OCI-M1 (cell line): Measurements from ENCODE around the gene UGT1A5.

Source experiments
- DNase-seq: peaks from one replicate; lab custom pipeline; 2025; lab: John Stamatoyannopoulos, UW

Gene UGT1A5

GRCh38 chr2:233780771-233781170, 68.1 kb downstream of the UGT1A5 start:
- DNase-seq = no peak

DNA sequence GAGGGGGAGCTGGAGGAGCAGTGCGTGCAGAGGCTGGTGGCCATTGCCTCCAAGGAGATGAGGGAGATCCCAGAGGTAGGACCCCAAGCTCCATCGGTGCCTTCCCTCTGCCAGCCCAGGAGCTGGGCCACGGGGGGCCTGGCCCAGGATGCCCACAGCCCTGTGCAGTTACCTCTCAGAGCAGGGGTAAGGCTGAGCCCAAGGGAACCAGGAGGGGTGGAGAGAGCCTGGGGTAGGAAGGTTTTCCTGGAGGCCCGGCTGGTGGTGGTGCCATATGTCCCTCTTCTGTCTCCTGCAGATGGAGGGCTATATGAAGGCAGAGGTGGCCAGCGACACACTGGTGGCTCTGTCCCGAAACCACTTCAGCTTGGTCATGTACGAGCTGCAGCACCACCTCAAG, 76.8 kb downstream of the UGT1A5 start:
- no peak for DNase-seq

- DNase-seq = no peak
Observed at GRCh38 chr2:233791151-233791882, 78.6 kb downstream of the UGT1A5 start.

DNA sequence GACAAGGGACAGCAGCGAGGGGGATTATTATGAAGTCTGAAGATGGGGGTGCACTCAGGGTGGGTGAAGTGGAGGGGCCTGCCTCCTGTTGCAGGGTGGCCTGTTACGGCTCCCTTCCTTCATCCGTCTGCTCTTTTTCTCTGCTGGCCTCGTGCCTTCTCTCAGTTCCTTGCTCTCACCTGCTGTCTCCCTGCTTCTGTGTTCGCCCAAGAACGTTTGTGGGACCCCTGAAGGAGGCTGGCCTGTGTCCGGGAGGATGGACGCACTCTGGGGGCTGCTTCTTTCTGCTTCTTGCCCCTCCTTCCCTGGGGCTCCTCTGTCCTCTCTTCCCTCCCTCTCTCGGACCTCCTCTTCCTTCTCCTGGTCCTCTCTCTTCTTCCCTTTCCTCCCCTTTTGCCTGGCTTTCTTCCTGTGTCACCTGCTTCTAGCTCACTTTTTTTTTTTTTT, 79.2 kb downstream of the UGT1A5 start:
- no peak for DNase-seq

DNA sequence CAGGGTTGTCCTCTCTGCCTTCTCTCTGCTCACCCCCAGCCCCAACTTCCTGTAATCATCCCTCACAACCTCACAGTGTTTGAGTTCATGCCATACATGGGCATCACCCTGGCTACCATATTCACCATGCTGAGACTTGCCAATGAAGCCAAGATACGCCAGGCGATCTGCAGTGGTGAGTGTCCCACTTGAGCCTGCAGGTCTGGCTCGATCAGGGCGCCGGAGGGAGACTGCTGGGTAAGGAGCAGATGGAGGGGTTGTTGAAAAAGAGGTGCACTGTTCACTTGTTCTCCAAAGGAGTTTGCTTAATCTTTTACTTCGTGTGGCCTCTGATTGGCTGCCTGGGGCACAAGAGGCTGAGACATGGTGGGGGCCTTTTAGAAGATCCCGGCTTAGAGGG, 80.0 kb downstream of the UGT1A5 start:
- DNase-seq = no peak

DNA sequence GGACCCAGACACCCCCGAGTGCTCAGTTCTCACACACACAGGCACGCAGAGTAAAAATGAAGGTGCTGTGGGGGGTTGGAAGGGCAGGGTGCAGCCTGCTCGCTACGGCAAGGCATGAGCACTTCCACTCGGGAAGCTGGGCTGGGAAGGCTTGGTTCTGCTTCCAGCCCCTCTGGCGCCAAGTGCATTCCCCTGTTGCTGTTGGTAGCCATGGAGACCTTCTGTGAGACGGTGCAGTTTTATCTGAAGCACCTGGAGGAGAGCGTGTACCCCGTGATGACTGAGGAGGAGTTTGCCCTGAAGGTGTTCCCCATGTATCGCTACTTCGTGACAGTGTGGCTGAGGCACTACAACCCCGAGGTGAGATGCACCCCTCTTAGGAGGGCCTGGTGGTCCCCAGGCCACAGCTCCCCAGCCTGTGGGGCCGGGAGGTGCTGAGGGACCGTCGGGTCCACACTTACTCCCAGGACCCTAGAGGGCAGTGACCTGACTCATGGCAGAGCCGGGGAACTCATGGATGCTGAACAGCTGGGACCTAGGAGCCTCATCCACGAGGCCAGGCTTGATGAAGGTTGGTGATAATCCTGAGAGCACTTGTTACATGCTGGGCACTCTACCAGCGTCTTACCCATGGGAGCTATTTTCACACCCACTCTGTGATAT, 80.9 kb downstream of the UGT1A5 start:
- no peak for DNase-seq

- DNase-seq = no peak
Observed at GRCh38 chr2:233794128-233794658, 81.5 kb downstream of the UGT1A5 start.

DNA sequence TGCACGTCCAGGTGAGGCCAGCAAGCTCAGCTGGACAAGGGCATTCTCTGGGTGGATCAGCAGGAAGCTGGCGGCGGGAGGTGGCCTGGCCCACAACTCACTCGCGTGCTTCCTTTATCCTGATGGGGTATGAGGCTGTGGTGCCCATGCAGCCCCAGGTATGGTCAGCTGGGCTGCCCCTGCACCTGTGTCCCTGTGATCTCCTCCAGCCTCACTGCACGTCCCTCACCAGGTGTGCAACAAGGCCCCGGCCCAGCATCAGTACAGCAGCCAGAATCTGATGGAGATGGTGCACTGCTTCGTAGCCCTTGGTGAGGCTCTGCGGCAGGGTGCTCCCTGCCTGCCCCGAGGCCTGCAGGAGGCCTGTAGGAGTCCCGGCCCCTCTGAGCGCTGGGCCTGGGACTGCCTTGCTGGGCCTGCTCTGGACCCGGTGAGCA, 83.0 kb downstream of the UGT1A5 start:
- no peak for DNase-seq

GRCh38 chr2:233796254-233796653, 83.5 kb downstream of the UGT1A5 start:
- DNase-seq = no peak

DNA sequence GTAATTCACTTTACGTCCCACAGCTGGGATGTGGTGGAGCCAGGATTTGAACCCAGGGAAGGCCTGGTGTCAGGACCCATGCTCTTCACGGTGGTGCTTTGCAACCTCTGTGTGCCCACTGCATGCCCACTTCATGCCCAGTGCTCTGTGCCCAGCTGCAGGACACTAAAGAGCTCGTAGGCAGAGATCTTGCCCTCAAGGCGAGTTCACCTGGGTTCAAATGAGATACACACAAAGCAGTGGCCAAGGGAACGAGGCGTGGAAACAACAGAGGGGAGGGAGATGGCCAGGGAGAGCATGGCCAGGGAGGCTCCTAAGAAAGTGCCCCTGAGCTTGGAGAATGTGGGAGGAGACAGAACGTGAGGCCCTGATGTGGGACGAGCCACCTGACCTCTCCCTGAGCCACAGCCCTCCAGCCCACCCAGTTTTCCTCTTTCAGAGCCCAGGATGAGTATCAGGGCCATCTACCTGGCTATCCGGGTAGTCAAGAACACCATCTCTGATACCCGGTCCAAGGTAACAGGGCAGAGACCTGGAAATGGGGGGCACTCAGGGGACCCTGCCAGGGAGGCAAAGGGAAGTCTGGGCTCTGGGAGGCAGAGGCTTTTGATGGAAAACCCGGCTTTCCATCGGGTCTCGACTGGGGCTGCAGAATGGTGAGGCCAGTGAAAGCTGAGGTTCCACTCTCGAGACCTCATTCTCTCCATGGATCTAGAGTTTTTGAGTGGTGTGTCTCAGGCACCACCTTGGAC, 85.8 kb downstream of the UGT1A5 start:
- no peak for DNase-seq

DNA sequence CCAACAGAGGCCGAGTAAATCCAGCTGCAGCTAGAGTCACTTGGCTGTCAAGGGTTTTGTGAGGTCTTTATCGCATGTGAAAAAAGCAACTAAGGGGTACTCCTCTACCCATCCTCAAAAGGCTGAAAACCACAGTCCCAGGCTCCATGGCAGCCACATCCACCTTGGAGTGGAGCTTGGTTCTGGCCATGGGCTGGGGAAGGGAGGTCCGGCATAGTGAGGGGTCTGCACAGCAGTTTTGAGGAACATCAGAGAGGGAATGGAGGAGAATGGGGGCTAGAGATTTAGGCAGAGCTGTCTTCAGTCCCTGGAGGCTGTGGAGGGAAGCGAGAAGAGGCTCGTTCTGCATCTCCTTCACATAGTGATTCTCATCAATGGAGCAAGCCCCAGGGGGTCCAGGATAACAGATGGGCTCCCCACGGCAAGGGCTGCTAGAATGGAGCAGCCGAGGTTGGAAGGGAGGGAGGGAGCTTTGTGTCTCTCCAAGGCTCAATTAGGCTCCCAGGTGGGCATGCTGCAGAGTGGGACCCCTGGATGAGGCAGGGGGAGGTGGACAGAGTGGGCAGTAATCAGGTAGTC, 86.5 kb downstream of the UGT1A5 start:
- no peak for DNase-seq

GRCh38 chr2:233799716-233800115, 87.0 kb downstream of the UGT1A5 start:
- no peak for DNase-seq

DNA sequence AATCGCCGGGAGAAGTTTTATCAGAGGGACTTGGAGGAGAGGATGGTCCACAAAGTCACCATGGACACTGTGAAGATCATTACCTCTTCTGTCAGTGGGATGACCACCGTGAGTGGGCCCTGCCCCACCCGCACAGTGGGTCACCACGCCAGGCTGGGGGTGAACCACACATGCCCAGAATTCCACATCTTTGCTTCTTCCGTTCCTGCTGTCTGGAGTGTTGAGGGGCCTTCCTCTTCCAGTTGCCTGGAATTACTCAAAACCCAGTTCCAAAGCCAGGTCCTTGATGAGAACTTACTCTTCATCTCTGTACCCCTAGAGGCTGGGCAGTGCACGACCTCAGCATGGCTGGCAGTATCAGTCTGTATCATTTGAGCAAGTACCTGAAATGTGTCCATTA, 87.5 kb downstream of the UGT1A5 start:
- no peak for DNase-seq

- peak; percentile 9 for DNase-seq
Observed at GRCh38 chr2:233801357-233802131, 88.8 kb downstream of the UGT1A5 start.

GRCh38 chr2:233802132-233802815, 89.6 kb downstream of the UGT1A5 start:
- DNase-seq = no peak

DNA sequence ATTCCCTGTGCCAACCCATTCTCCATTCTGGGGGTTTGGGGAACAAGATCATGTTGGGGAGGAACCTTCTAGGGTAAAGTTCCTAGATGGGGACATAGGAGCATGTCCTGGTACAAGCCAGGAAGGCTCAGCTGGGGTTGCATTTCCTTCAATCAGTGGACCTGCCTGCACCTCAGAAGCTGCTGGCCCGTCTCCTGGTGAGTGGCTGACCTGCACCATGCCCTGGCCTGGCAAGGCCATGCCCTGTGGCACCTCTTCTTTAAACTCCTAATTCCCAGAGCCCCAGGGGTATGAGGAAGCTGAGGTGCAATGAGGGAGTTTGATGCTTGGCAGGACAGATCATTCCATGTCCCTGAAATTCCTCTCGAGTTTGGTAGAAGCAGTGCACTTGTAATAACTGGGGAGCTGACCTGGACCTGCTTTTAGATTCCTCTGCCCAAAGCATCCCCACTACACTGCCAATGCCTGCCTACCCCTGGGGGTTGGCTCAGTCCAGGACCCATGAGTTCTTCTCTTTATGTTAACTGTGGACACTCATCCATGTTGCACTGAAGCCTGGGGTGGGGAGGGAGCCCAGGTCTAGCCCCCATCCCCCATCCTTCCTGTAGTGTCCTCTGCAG, 90.7 kb downstream of the UGT1A5 start:
- no peak for DNase-seq

DNA sequence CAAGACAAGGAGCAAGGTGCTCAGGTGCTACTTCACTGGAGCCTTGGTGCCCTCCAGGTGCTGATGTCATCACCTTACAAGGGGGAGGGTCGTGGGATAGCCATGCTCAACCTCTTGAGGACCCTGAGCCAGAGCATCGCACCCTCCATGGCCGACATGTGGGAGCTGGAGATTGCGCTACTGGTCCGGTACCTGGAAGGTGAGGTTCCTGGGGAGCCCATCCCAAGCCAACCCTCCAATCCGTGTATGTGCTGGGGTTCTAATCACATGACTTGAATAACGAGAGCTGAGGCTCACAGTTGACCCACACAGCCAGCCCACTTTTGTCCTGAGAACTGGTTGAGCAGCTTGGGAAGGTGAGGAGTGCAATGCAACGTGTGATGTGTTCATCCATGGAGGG, 91.3 kb downstream of the UGT1A5 start:
- no peak for DNase-seq

- DNase-seq = no peak
Observed at GRCh38 chr2:233807215-233807865, 94.6 kb downstream of the UGT1A5 start.

DNA sequence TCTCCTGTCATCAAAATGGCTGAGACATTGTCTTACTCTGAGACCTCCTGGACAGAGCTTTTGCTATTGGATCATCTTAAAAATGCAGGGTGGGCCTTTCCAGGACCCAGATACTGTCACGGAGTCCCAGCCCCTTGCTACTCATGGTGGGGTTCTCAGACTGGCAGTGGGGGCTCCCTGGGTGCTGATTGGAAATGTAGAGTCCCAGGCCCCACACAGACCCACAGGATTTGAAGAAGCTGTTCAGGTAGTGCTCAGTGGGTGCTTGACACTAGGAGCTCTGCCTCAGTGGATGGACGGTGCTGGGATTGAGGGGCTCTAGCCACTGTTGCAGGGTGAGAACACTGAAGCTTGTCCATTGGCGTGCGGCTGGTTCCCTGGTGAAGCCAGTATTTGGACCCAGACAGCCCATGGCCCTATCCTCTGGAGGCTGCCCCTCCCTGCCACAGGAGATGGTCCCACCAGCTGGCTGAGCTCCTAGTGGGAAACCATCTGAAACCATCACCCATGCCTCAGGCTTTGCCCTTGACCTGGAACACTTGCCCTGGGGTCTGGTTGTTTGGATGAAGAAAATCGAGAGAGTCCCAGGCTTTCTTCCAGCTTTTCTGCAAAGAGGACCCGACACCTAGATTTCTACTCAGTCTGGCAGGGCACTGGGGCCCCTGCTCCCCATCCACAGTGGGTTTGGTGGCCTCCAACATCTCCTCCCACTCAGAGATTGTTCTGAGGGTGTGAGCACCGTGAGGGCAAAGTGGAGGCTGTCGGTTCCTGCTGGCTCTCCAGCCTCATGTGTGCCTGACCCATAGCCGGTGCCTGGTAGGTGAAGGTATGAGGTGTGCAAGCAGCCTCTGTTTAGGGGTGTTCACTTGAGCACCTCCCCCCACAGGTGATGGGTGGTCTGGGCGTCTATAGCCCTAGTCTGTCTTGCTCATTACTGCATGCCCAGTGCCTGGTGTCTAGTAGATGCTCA, 95.5 kb downstream of the UGT1A5 start:
- DNase-seq = no peak
